NCI-H1694 treated with DMSO at 0.1 percent for 48 hours (cell line): ENCODE measurements around the gene RSL24D1.
"Not testable (repeated sequence)": the region's sequence is repeated elsewhere in the genome, so short reads cannot be mapped to it uniquely, and the experiment has no call there.

Experiments used
- DNase-seq: peaks from one replicate; lab custom pipeline; 2025; lab: John Stamatoyannopoulos, UW

The RSL24D1 gene

DNA sequence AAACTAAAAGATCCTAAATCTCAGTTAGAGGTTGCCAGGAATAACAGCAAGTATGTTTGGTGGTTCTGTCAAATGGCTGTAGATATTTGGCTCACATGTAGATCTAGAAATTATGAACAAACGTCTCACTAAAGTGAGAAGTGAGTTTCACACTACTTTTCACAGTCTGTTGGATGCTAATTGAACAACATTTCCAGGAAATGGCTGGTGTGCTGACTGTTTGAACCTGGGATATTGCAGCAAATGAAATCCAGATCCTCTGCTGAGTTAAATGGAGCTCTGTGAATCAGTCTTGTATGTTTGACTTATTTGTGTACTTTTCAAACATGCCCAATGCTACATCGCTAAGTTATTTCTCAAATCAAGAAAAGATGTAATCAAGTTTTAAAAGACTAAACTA is 21.3 kb upstream of the RSL24D1 start:
- no peak for DNase-seq

DNA sequence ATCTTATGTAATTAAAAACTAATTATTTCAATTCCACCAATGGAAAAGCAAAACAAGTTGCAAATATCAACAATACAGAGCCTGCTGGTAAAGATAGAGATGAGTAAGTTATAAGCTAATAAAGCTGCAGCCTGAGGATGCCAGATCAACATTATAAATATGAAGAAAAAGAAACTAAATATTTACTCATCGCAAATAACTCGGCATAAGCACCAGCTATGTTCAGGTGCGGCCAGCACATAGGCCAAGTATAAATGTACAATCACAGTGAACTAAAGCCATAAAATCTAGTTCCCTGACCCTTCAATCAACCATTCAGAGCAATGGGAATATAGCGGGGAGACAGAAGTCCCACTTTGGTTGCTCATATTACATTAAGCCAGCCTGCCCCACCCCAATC is 7.7 kb upstream of the RSL24D1 start:
- no peak for DNase-seq

DNA sequence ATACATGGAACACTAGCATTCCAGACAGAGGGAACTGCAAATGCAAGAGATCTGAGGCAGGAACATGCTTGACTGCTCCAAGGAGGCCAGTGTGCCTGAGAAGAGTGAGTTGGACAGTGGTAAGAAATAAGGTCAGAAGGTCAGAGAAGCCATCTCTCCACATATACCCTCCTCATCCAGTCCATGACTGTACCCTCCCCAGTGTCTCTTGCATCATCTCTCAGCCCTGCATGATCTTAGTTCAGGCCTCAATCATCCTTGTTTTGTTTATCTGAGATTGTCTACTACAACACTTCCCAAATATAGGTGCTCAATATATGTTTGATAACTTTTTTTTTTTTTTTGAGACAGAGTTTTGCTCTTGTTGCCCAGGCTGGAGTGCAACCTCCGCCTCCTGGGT is 5.5 kb upstream of the RSL24D1 start:
- DNase-seq = no peak

DNA sequence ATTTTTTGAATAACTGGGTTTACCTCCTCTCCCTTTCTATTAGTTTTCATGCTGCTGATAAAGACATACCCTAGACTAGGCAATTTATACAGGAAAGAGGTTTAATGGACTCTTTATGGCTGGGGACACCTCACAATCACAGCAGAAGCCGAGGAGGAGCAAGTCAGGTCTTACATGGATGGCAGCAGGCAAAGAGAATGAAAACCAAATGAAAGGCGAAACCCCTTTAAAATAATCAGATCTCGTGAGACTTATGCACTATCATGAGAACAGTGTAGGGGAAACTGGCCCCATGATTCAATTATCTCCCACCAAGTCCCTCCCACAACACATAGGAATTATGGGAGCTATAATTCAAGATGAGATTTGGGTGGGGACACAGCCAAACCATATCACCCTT is 2.0 kb upstream of the RSL24D1 start:
- no peak for DNase-seq

DNA sequence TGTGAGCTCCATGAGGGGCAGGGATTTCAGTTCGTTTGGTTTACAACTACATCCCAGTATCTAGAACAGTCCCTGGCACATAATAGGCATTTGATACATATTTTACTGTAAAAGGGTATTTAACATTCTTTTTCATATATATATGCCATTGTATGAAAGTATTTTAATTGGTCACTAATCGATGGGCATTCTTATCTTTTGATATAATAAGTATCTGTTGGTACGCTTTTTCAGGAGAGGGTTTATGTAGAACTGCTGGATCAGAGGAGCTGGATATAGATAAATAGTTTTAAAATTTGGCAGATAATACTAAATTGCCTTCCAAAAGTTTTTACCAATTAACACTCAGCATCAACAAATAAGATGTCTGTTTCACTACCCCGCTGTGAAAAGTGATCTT is 978 bp upstream of the RSL24D1 start:
- no peak for DNase-seq

DNA sequence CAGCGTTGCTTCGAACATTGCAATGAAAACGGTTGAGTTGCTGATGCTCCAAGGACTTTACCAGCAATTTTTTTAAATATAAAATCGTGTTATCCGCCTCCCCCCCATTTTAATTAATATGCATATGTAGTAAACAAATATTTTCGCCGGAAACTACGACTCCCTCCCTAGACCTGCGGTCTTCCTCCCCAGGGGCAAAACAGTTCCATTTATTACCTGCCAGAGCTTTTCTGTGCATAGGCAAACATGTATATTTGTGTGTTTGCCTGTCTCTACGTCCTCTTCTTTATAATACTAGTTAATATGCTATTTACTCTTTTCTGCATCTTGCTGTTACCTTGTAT is 593 bp upstream of the RSL24D1 start:
- DNase-seq = peak; percentile 18

DNA sequence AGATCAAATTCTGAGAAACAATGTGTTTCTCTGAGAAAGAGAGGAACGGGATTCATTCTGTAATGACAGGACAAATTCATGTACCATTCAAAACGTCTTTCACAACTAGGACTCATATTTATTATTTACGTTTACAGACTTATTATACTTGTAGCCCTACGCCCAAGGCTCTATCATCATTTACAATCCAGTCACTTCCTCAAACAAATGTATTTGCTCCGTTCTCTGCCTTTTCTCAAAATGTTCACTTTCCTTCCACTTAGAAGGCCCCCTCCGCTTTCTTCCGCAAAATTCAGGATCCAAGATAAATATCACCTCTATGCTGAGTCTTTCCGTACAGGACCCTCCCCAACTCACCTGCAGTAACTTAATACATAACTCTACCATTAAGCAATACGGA is 745 bp downstream of the RSL24D1 start:
- no peak for DNase-seq

DNA sequence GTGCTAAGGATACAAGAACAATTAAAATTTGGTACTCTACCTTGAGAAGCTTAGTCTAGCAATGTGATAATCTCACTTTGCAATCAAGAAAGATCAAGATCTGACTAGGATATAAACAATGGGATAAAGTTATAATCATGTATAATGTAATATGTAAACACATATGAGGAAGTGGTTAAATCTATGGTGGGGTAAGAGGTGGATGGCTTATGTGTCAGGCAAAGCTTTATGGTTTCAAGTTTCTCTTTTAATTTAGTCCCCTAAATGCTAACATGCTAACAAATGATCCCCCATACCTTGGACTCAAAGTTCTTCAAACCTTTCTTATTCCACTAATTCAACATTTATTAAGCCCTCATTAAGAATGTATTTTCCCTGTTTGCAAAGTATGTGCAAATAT is 2.5 kb downstream of the RSL24D1 start:
- no peak for DNase-seq

DNA sequence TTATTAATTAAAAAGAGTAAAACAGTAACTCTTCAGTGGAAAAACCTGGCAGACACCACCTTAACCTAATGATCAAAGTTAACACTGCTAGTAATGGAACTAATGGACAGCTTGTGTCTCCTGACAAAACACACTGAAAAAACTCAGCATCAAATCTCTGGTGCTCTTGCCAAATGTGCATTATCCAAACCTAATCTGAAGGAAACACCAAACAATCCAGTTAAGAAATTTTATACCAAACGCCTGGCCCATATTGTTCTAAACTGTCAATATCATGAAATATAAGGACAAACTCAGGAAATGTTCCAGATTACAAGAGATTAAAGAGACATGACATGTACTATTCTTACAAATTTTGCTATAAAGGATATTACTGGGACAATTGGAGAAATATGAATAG is 10.4 kb downstream of the RSL24D1 start:
- no peak for DNase-seq

DNA sequence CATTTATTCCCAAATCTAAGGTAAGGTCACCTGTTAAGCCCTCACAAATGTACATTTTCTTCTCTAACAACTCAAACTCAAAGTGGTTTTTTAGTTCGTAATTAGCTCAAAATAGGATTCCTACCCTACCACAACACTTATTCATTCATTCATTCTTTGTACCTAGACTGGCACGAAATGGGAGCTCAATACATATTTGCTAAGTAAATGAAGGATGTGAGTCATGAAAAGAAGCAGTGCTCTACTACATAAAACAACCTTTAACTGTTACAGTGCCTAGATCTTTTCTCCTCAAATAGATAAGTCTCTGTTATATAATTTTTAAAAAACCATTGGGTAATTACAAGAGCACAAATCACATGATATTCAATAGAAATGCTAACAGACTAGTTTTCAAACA is 13.1 kb downstream of the RSL24D1 start:
- no peak for DNase-seq

DNA sequence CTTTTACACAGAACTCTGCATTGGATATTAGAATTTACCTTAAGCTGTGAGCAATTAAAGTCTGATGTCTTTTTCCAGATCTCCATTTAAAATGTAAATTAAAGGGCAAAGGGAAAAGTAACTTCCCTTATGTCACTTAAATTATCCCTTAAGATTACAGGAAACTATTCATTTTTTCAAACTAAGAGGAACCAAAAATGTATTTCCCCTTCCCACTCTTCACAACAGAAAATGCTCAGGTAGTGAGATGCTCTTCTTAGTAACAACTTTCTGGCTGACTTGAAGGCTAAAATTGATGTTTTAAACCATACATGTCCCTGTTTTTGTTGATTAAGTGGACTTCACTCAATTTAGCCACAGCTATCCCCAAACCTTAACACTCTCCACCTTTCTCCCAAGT is 17.6 kb downstream of the RSL24D1 start:
- DNase-seq = no peak

DNA sequence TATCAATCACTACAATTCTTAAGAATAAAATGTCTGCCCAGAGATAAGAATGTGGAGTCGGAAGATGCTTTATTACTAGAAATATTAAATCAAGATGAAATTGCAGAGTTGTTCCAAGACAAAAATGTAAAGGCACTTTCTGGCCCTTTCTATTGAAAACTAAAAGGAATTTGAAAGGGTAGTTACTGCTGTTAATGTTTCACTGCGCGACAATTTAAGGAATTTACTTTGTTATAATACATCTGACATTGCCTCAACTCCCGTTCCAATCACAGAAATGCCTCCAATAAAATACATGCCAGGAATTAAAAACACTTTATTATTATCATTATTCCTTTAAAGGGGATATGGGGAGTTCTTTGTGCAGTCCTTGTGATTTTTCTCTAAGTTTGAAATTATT is 26.4 kb downstream of the RSL24D1 start:
- no peak for DNase-seq

DNA sequence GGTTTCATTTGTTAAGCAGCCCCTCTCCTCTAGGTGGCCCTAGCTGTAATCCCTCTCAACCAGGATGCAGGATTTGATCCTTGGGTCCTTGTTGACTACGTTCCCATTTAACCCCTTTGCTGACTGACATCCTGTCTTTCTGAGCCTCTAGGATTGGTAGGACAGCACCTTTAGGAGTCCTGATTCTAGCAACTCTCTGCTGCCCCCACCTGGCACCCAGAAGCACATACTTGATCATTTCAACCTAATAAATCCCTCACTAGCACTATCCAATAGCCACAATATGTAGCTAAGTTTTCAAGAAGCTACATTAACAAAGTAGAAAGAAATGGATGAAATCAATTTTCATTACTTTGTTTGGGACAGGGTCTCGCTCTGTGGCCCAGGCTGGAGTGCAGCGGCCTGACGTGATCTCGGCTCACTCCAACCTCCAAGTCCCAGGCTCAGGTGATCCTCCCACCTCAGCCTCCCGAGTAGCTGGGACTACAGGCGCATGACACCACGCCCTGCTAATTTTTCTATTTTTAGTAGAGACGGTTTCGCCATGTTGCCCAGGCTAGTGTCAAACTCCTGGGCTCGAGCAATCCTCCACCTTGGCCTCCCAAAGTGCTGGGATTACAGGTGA is 28.3 kb downstream of the RSL24D1 start:
- peak; percentile 51 for DNase-seq

DNA sequence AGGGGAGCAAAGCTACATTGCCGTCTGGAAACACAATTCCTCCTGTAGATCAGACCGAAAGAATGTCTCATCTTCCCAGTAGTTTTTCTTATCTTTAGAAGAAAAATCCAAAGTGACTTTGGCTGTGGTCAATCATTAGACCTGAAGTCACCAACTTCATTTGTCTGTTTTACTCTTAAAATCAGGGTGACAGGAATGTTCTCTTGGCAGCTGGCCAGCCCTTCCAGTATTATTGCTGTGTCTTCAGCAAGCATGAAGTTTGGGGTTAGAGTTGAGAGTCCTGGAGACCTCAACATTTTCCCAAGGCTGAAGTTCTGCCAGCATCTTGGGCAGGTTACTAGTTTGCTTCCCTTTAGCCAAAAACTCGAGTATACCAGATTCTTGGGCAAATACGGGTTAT is 32.5 kb downstream of the RSL24D1 start:
- DNase-seq = no peak

DNA sequence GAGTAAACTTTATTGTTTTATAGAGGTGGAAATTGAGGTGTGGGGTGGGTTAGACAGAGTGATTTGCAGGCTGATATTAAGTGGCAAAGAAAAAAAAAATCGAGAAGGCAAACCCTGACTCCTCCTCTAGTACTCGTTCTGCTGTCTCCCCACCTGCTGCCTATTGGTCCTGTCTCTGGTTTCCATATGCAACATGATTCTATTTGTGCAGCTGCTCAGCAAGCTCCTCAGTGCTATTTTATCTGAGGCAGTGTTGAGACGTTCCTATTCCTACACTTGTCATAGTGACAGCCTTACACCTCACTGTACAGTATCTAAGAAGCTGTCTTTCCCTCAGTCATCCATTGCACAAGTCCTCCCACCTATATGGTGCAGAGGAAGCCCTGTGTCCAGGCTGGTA is 45.1 kb downstream of the RSL24D1 start:
- DNase-seq = no peak

DNA sequence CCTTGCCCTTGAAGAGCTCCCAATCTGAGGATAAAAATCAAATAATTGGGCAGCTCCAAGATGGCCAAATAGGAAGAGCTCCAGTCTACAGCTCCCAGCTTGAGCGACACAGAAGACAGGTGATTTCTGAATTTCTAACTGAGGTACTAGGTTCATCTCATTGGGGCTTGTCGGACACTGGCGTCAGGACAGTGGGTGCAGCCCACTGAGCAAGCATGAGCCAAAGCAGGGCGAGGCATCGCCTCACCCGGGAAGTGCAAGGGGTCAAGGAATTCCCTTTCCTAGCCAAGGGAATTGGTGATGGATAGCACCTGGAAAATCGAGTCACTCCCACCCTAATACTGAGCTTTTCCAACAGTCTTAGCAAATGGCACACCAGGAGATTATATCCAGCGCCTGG is 53.6 kb downstream of the RSL24D1 start:
- DNase-seq = not testable (repeated sequence)

DNA sequence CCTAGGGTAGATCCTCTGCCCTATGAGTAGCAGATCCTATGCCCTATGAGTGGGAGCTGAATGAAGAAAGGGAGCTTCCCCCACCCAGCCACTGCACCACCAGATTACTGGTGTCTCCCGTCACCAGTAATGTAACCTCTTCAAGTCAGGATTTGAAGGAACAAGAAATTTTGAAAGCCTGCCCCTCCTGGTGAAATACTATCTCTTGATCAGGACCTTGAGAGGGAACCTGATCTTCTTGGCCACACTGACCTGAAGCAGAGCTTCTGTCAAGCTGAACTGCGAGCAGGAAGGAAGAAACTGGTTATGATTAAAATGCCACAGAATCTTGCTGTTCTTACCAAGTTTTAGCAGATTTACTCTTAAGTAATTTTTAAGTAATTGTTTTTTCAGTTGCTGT is 62.8 kb downstream of the RSL24D1 start:
- no peak for DNase-seq

DNA sequence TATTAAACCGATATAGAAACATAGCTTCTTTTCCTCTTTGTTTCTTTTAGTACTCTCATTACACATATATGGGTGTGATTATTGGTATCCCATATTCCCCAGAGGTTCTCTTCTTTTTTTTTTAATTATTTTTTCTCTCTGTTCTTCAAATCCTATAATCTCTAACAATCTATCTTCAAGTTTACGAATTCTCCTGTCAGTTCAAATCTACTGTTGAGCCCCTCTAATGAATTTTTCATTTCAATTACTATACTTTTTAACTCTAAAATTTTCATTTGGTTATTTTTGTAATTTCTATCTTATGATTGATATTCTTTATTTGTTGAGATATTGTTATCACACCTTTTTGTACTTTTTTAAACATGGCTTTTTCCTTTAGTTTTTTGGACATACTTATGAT is 64.1 kb downstream of the RSL24D1 start:
- no peak for DNase-seq
